Peyer's patch (tissue), 4 donors: ENCODE results near the gene EGFL7. TPM values are rescaled to one million over a fixed set of nuclear protein-coding genes. Genes with fewer than 3 reads are reported as not detected.

ENCODE experiments used
- DNase-seq, 3 donors: peaks; one replicate each; pipeline ENCODE4 v3.0.0-alpha.2; 2017 to 2019
- H3K27ac ChIP-seq, 4 donors: fragments of 200-600 bp; sonication (generic); one replicate each; pipeline ENCODE4 v1.5.1; 2016 to 2019
- H3K27me3 ChIP-seq, 2 donors: fragments of 200-600 bp; sonication (generic); one replicate each; pipeline ENCODE4 v1.5.1; 2019
- H3K36me3 ChIP-seq, 3 donors: fragments of 200-600 bp; sonication (generic); one replicate each; pipeline ENCODE4 v1.5.1; 2016 to 2019
- H3K4me1 ChIP-seq, 4 donors: fragments of 200-600 bp; sonication (generic); one replicate each; pipeline ENCODE4 v1.5.1; 2016 to 2019
- H3K4me3 ChIP-seq, 4 donors: fragments of 200-600 bp; sonication (generic); 1 replicate in 3 of 4; 2 replicates in 1 of 4; pipeline ENCODE4 v1.5.1; 2016 to 2019; ENCODE audit warnings: mild to moderate bottlenecking in 1 of 4
- H3K9me3 ChIP-seq, 4 donors: fragments of 200-600 bp; sonication (generic); one replicate each; pipeline ENCODE4 v1.5.1; 2016 to 2019; ENCODE audit warnings: mild to moderate bottlenecking in 1 of 4
- POLR2A ChIP-seq, 2 donors: fragments of 450-650 bp; IDR thresholded peaks; one replicate each; pipeline ENCODE4 v1.5.1; 2017; ENCODE audit warnings: antibody characterized with exemption in 2 of 2, mild to moderate bottlenecking in 2 of 2, moderate library complexity in 2 of 2
- total RNA-seq, 4 donors: library from RNA; depleted of rRNA; stranded (reverse); fragments of >200 nt; gene quantifications; one replicate each; pipeline ENCODE4 v1.1.0, GENCODE V29; 2016
- TF ChIP-seq, protein P1 (sequence below), 6 experiments: fragments of 450-650 bp in 4 of 6; fragments of 200-600 bp in 2 of 6; sonication (generic) in 1 of 6; IDR thresholded peaks; one replicate each; pipeline ENCODE4 v1.5.1; 2017 to 2019; ENCODE audit warnings: antibody characterized with exemption in 6 of 6, mild to moderate bottlenecking in 3 of 6, moderate library complexity in 1 of 6

The EGFL7 gene
- total RNA-seq, 4 donors from 2014 or later, result 21.5 to 77.6 (median 46.0) TPM

DNA sequence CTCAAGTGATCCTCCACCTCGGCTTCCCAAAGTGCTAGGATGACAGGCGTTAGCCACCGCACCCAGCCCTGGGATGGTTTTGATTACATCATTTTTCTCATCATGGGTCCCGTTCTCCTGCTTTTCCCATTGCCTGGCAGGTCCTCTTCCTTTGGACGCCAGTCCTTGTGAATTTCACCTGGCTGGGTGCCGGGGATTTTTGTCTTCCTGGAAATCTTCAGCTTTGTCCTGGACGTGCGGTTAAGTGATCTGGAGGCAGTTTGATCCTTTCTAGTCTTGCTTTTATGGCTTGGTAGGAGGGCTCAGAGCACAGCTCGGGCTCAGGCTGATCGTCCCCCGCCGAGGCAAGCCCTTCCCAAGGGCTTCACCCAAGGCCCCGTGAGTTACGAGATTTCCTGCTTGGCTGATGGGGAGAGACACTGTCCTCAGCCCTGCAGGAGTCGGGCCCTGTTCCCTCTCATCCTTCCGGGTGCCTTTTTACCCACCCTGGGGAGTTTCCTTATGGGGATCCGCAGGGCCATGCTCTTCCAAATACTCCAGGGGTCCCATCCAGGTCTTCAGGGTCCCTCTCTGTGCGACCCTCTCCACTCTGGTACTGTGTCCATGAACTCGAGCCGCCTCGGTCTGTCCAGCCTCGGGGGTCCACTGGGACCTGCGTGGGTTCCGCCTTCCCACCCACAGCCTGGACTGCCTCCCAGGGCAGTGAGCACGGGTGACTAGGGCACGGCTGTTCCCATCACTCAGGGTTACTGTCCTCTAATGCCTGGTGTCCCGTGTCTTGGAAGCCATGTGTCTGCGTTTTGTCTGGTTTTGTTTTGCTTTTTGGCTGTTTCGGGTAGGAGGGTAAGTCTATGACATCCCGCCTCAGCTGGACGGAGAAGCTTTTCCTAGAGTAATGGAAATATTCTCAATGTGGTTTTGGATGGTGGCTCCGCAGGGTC, 22.3 kb upstream of the EGFL7 start:
- Histone ChIP-seq H3K4me3 (no peak overlapping the region), H3K36me3 (no peaks in the 10 kb centered on the region), H3K27ac (no peak overlapping the region), H3K4me1 (peaks cover 0 to 17% (median 10%) of the 10 kb centered on the region in 4 donors), H3K9me3 (no peaks in the 10 kb centered on the region), H3K27me3 (no peaks in the 10 kb centered on the region)
- no peak for DNase-seq
- no peak for TF ChIP-seq POLR2A (IDR thresholded peaks at IDR 0.05)
- TF ChIP-seq, protein P1, sequence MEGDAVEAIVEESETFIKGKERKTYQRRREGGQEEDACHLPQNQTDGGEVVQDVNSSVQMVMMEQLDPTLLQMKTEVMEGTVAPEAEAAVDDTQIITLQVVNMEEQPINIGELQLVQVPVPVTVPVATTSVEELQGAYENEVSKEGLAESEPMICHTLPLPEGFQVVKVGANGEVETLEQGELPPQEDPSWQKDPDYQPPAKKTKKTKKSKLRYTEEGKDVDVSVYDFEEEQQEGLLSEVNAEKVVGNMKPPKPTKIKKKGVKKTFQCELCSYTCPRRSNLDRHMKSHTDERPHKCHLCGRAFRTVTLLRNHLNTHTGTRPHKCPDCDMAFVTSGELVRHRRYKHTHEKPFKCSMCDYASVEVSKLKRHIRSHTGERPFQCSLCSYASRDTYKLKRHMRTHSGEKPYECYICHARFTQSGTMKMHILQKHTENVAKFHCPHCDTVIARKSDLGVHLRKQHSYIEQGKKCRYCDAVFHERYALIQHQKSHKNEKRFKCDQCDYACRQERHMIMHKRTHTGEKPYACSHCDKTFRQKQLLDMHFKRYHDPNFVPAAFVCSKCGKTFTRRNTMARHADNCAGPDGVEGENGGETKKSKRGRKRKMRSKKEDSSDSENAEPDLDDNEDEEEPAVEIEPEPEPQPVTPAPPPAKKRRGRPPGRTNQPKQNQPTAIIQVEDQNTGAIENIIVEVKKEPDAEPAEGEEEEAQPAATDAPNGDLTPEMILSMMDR (IDR thresholded peaks at IDR 0.05), result no peak

DNA sequence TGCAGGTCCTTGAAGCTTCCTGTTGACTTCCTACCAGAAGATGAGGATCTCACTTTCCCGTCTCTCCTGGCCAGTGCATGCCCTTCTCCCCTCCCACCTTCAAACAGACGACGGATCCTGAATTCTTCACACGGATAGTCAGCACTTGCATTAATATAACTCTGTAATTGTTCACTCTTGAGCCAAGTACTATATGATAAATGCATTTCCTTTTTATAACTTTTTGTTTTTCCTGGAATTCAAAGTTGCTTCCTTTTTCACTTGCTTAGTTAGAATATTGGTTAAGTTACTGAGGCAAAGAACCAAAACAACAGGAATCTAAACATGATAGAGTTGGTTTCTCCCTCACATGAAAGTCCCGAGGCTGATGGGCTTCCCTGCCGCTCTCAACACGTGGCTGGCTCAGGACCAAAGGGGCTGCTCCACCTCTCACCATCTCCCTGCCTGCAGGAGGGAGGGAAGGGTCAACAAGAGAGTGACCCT, 20.2 kb upstream of the EGFL7 start:
- DNase-seq, result no peak
- H3K4me1 ChIP-seq, result peaks cover 0 to 29% (median 14%) of the 10 kb centered on the region in 4 donors
- H3K27me3 ChIP-seq, result peaks cover 0 to 10% of the 10 kb centered on the region in 2 donors
- no peak overlapping the region for H3K4me3 ChIP-seq
- no peaks in the 10 kb centered on the region for H3K36me3 ChIP-seq
- no peak overlapping the region for H3K27ac ChIP-seq
- TF ChIP-seq POLR2A (IDR thresholded peaks at IDR 0.05), result no peak
- TF ChIP-seq, protein P1 (IDR thresholded peaks at IDR 0.05), result no peak
- H3K9me3 ChIP-seq, result no peaks in the 10 kb centered on the region

DNA sequence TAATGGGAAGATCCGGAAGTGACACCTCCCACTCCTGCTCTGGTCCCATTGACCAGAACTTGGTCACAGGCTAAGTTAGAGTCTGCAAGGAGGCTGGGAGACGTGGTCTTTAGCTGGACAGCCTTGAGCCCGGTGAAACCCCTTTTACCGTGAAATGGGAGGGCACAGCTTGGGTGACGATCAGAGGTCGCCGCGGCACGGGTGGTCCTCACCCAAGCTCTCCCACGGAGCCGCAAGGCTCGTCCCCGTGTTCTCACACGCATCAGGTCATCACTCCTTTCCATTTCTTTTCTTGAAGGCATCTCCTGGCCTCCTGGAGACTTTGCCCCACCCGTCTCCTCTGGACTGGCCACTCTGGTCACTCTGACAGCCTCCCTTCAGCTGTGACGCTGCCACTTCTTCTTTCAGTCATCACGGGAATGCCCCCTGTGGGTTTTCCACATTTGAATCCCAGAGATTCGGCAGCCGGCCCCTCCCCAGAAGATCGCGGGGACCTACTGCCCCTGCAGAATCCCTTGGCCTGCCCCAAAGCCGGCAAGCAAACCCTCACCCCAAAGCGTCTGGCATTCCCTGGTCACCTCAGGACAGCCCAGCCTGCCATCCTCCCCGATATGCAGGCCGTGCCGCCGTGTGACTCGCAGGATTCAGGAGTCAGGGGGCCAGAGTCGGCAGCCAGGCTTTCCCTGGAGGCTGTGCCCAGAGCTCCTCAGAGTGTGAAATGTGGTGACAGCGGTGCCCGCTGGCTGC, 18.9 kb upstream of the EGFL7 start:
- Histone ChIP-seq H3K36me3 (no peaks in the 10 kb centered on the region), H3K27ac (peak overlapping the region in 3 of 4 donors; percentile 42 to 72 (median 64)), H3K4me1 (peaks cover 0 to 29% (median 14%) of the 10 kb centered on the region in 4 donors), H3K27me3 (peaks cover 0 to 10% of the 10 kb centered on the region in 2 donors), H3K4me3 (peak overlapping the region in 3 of 4 donors; percentile 17 to 25 (median 18)), H3K9me3 (no peaks in the 10 kb centered on the region)
- peak in 1 of 3 donors; percentile 41 for DNase-seq
- TF ChIP-seq POLR2A (IDR thresholded peaks at IDR 0.05), result no peak
- TF ChIP-seq, protein P1 (IDR thresholded peaks at IDR 0.05), result no peak

DNA sequence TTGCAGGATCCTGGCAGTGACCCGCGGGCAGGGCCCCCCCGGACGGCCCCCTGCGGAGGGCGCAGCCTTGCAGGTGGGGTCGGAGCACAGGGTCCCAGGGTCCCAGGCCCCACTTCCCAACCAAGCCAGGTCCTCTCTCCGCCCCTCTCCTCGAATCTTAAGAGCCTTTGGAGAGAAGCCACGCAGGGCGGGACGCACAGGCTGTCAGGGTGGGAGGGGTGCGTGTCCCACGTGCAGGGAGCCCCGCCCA, 18.4 kb upstream of the EGFL7 start:
- Histone ChIP-seq H3K4me3 (peak overlapping the region in 3 of 4 donors; percentile 17 to 25 (median 18)), H3K9me3 (no peaks in the 10 kb centered on the region), H3K36me3 (no peaks in the 10 kb centered on the region), H3K27ac (peak overlapping the region in 3 of 4 donors; percentile 42 to 72 (median 64)), H3K27me3 (peaks cover 0 to 10% of the 10 kb centered on the region in 2 donors), H3K4me1 (peaks cover 0 to 29% (median 14%) of the 10 kb centered on the region in 4 donors)
- peak in 1 of 3 donors; percentile 93 for DNase-seq
- no peak for TF ChIP-seq POLR2A (IDR thresholded peaks at IDR 0.05)
- TF ChIP-seq, protein P1 (IDR thresholded peaks at IDR 0.05), result no peak

DNA sequence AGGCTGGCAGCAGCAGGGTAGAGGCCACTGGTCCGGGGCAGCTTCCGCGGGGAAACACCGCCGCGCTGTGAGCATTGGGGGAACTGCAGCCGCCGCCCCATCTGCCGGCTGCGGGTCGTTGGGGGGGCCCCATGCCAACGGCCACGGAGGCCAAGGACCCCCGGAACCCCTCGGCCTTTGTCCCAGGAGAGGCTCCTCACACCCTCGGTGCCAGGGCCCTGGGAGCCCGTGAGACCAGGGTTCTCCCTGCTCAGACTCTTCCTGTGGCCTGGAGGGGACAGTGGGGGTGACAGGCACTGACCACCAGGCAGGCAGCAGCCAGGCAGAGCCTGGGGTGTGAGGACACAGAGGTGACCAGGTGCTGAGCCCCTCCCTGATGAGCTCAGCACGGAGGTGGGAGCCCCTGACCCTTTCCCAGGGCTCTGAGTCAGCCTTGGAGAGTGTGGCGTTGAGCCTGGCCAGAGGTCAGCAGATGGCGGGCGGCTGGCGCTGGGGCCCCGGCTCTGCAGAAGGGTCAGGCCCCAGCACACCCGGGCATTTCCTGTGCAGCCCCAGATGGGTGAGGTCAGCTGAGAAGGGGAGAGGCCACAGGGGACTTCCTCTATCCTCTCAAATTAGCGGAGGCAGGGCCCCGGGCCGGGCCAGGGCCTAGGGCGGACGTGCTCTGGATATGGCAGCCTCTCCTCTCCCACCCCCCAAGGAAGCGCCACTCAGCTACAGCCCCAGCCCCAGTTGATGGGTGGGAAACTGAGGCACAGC, 17.9 kb upstream of the EGFL7 start:
- H3K27me3 ChIP-seq, result peaks cover 0 to 10% of the 10 kb centered on the region in 2 donors
- no peak for TF ChIP-seq POLR2A (IDR thresholded peaks at IDR 0.05)
- TF ChIP-seq, protein P1 (IDR thresholded peaks at IDR 0.05), result peak; percentile 69 to 97 (median 86)

More for the DNA sequence above, 17.9 kb upstream of the EGFL7 start:
- Histone ChIP-seq H3K4me1 (peaks cover 0 to 29% (median 14%) of the 10 kb centered on the region in 4 donors), H3K4me3 (peak overlapping the region in 3 of 4 donors; percentile 17 to 25 (median 18)), H3K36me3 (no peaks in the 10 kb centered on the region), H3K27ac (peak overlapping the region in 3 of 4 donors; percentile 42 to 72 (median 64)), H3K9me3 (no peaks in the 10 kb centered on the region)
- DNase-seq, result peak; percentile 68 to 92 (median 79)
